Measurements from ENCODE around the gene NAGLU. TPM values are rescaled to one million over a fixed set of nuclear protein-coding genes. Genes with fewer than 3 reads are reported as not detected.

NAGLU gene
- total and polyA plus RNA-seq, 2 of the 13 experiments (the other 11 are each of a cell fraction or from before 2014, with no cell fraction given) = 28.2 to 40.1 TPM

GRCh38 chr17:42498828-42499227 lies 37.2 kb upstream of the NAGLU start:
- Histone ChIP-seq H3K9me3 (ENCODE audit: low read length) (no peaks in the 10 kb centered on the region), H4K20me1 (ENCODE audit: insufficient read depth, low read length) (no peaks in the 10 kb centered on the region), H3K4me3 (replicated peaks in 1 of 3; ENCODE audit: insufficient read depth in 1 of 3, low read depth in 2 of 3, low read length in 3 of 3) (no peak overlapping the region), H3K36me3 (replicated peaks in 1 of 2; ENCODE audit: control insufficient read depth in 1 of 2, insufficient read depth in 2 of 2, low read length in 2 of 2) (peaks cover 46 to 76% of the 10 kb centered on the region in 2 experiments), H3K4me1 (ENCODE audit: insufficient read depth, low read length) (no peaks in the 10 kb centered on the region), H3K4me2 (ENCODE audit: low read depth, low read length) (no peak overlapping the region), H3K79me2 (ENCODE audit: insufficient read depth, low read length) (no peaks in the 10 kb centered on the region), H3K9ac (ENCODE audit: insufficient read depth, low read depth, low read length) (no peak overlapping the region), H2AFZ (ENCODE audit: low read length) (no peak overlapping the region), H3K27me3 (ENCODE audit: control insufficient read depth in 1 of 2, insufficient read depth in 2 of 2, low read length in 2 of 2) (no peaks in the 10 kb centered on the region; a peak in 1 of 5 replicates), H3K27ac (ENCODE audit: extremely low read length, insufficient read depth, low read length) (no peak overlapping the region)
- in situ Hi-C loops (cut with HindIII; ENCODE audit: extremely low pct_ligation_motif_present, low pct_unique_long_range_greater_than_20kb) = no loop called here
- ChIA-PET CTCF (ENCODE audit: low intra/inter-chr PET ratio, low total read pairs) (no interaction called here), POLR2A (no interaction called here)
- BruUV-seq (replicated peaks) = no TSS peak
- intact Hi-C loops (cut with micrococcal nuclease; ENCODE audit: unreplicated experiment) = no loop called here
- no peak for ATAC-seq
- no peak for TF ChIP-seq ZNF788 (CRISPR knock-in tag; IDR thresholded peaks at IDR 0.05; ENCODE audit: borderline replicate concordance)
- no peak for TF ChIP-seq ZNF383 (CRISPR knock-in tag; IDR thresholded peaks at IDR 0.05; ENCODE audit: borderline replicate concordance)
- TF ChIP-seq, protein P1, sequence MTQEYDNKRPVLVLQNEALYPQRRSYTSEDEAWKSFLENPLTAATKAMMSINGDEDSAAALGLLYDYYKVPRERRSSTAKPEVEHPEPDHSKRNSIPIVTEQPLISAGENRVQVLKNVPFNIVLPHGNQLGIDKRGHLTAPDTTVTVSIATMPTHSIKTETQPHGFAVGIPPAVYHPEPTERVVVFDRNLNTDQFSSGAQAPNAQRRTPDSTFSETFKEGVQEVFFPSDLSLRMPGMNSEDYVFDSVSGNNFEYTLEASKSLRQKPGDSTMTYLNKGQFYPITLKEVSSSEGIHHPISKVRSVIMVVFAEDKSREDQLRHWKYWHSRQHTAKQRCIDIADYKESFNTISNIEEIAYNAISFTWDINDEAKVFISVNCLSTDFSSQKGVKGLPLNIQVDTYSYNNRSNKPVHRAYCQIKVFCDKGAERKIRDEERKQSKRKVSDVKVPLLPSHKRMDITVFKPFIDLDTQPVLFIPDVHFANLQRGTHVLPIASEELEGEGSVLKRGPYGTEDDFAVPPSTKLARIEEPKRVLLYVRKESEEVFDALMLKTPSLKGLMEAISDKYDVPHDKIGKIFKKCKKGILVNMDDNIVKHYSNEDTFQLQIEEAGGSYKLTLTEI (CRISPR knock-in tag; conservative IDR thresholded peaks at IDR 0.05) = no peak
- TF ChIP-seq ZNF766 (CRISPR knock-in tag; IDR thresholded peaks at IDR 0.05; ENCODE audit: borderline replicate concordance) = no peak
- TF ChIP-seq REXO4 (CRISPR knock-in tag; IDR thresholded peaks at IDR 0.05; ENCODE audit: borderline replicate concordance) = no peak
- no peak for TF ChIP-seq YEATS4 (CRISPR knock-in tag; IDR thresholded peaks at IDR 0.05; ENCODE audit: borderline replicate concordance)
- TF ChIP-seq ATF1 (CRISPR knock-in tag; IDR thresholded peaks at IDR 0.05) = no peak
- no peak for TF ChIP-seq CEBPB (IDR thresholded peaks at IDR 0.05; ENCODE audit: borderline replicate concordance, low read depth, low read length)
- TF ChIP-seq ZEB1 (IDR thresholded peaks at IDR 0.05; ENCODE audit: insufficient replicate concordance, low read depth) = no peak
- no peak for TF ChIP-seq NCOR1 (IDR thresholded peaks at IDR 0.05; ENCODE audit: borderline replicate concordance, low read length)
- TF ChIP-seq TFDP1 (CRISPR knock-in tag; IDR thresholded peaks at IDR 0.05; ENCODE audit: borderline replicate concordance) = no peak
- TF ChIP-seq, protein P2, sequence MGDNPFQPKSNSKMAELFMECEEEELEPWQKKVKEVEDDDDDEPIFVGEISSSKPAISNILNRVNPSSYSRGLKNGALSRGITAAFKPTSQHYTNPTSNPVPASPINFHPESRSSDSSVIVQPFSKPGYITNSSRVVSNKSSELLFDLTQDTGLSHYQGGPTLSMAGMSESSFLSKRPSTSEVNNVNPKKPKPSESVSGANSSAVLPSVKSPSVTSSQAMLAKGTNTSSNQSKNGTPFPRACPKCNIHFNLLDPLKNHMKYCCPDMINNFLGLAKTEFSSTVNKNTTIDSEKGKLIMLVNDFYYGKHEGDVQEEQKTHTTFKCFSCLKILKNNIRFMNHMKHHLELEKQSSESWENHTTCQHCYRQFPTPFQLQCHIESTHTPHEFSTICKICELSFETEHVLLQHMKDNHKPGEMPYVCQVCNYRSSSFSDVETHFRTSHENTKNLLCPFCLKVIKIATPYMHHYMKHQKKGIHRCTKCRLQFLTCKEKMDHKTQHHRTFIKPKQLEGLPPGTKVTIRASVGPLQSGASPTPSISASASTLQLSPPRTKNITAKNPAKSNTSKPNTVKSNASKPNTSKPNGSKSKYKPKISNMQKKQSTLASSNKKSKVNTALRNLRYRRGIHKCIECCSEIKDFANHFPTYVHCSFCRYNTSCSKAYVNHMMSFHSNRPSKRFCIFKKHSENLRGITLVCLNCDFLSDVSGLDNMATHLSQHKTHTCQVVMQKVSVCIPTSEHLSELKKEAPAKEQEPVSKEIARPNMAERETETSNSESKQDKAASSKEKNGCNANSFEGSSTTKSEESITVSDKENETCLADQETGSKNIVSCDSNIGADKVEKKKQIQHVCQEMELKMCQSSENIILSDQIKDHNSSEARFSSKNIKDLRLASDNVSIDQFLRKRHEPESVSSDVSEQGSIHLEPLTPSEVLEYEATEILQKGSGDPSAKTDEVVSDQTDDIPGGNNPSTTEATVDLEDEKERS (CRISPR knock-in tag; IDR thresholded peaks at IDR 0.05) = no peak
- TF ChIP-seq, protein P3, sequence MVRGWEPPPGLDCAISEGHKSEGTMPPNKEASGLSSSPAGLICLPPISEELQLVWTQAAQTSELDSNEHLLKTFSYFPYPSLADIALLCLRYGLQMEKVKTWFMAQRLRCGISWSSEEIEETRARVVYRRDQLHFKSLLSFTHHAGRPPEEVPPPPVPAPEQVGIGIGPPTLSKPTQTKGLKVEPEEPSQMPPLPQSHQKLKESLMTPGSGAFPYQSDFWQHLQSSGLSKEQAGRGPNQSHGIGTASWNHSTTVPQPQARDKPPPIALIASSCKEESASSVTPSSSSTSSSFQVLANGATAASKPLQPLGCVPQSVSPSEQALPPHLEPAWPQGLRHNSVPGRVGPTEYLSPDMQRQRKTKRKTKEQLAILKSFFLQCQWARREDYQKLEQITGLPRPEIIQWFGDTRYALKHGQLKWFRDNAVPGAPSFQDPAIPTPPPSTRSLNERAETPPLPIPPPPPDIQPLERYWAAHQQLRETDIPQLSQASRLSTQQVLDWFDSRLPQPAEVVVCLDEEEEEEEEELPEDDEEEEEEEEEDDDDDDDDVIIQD (CRISPR knock-in tag; IDR thresholded peaks at IDR 0.05; ENCODE audit: low read depth) = no peak
- TF ChIP-seq ZNF333 (CRISPR knock-in tag; IDR thresholded peaks at IDR 0.05; ENCODE audit: borderline replicate concordance) = no peak
- WGBS (ENCODE audit: low lambda C conversion rate) = 98% methylated on average over 4 of the region's 4 CpGs
- no peak for FAIRE-seq
- no peak for DNase-seq (ENCODE audit: low spot score)

Data from HepG2 (cell line).